Measurements from ENCODE around the gene ACER2. TPM values are rescaled to one million over a fixed set of nuclear protein-coding genes. Genes with fewer than 3 reads are reported as not detected.

Gene ACER2
- total and polyA plus RNA-seq, 9 donors, result 0.83 to 1.4 (median 1.1) TPM

DNA sequence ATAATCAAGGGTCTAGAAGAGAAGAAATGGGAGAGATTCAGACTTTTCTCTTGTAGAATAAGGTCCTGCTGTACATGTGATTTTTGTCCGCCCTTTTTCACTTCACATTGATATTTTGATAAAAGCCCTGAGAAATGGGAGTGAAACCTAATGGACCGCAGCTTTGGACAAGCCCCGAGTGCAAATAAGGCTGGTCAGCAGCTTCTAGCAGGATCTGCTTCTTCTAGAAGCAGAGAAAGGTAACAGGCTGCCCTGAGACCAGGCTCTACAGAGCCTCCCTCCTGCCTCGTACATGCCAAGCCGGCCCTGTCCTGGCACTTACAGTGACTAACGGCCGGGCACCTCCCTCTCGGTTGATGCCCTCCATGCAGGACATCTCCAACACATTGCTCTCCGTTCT is 33.4 kb downstream of the ACER2 start:
- no peaks in the 10 kb centered on the region for H3K36me3 ChIP-seq (ENCODE audit: control insufficient read depth, insufficient read depth, low read length)
- no peak overlapping the region for H3K4me3 ChIP-seq (ENCODE audit: low read length)
- no peaks in the 10 kb centered on the region for H3K9me3 ChIP-seq (replicated peaks; ENCODE audit: control insufficient read depth, low read depth, low read length)
- H3K4me1 ChIP-seq (ENCODE audit: control insufficient read depth, insufficient read depth, low read length), result peaks cover 2% of the 10 kb centered on the region
- no peak for DNase-seq
- no peak overlapping the region for H3K27ac ChIP-seq (ENCODE audit: low read length)
- 86% methylated on average over 6 of the region's 9 CpGs for WGBS (ENCODE audit: insufficient coverage)
- no peaks in the 10 kb centered on the region for H3K27me3 ChIP-seq (ENCODE audit: control insufficient read depth, insufficient read depth, low read length)

DNA sequence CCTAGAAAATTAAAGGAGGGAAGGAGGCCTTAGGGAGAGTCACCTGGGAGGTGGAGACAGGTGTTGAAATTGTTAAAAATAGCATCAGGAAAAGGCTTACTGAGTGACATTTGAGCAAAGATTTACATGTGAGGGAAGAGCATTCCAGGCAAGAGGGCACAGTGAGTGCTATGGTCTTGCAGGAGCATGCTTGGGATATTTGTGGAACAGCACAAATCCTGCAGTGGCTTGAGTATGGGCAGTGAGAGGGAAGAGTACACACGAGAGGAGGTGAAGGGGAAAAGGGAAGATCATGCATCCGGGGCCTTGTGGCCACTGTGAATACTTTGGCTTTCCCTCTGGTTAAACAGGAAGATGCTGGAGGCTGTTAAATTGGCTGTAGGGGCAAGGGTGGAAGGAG is 36.6 kb downstream of the ACER2 start:
- 66% methylated on average over 2 of the region's 2 CpGs for WGBS (ENCODE audit: insufficient coverage)
- H3K36me3 ChIP-seq (ENCODE audit: control insufficient read depth, insufficient read depth, low read length), result no peaks in the 10 kb centered on the region

DNA sequence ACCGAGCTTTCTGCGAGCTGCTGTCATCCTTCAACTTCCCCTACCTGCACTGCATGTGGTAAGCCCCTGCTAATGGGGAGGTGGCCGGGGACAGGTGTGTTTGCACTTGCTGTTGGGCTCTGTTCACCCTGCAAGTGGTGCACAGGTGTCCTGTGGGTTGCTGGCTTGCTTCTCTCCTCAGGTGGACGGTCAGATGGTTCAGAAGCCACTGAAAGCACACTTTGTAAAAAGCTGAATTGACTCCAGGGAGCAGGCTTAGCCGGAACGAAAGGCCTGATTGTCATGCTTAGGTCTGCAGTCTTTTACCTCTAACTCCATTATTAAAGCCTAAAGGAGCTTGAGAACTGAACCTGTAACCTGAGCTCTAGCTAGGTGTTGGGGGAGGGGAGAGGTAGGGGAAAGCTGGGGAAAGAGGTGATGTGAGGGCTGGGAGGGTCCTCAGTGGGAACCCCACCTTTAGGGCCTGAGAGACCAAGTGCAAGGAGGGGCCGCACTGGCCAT is 37.6 kb downstream of the ACER2 start:
- no peak overlapping the region for H3K4me3 ChIP-seq (ENCODE audit: low read length)
- no peak for DNase-seq
- no peaks in the 10 kb centered on the region for H3K9me3 ChIP-seq (replicated peaks; ENCODE audit: control insufficient read depth, low read depth, low read length)
- H3K36me3 ChIP-seq (ENCODE audit: control insufficient read depth, insufficient read depth, low read length), result no peaks in the 10 kb centered on the region
- WGBS (ENCODE audit: insufficient coverage), result no CpG with 5 or more reads among the region's 7 CpGs
- H3K27me3 ChIP-seq (ENCODE audit: control insufficient read depth, insufficient read depth, low read length), result no peaks in the 10 kb centered on the region
- no peak overlapping the region for H3K27ac ChIP-seq (ENCODE audit: low read length)
- peaks cover 2% of the 10 kb centered on the region for H3K4me1 ChIP-seq (ENCODE audit: control insufficient read depth, insufficient read depth, low read length)

More for the DNA sequence above, 36.6 kb downstream of the ACER2 start:
- Histone ChIP-seq H3K4me1 (ENCODE audit: control insufficient read depth, insufficient read depth, low read length) (peaks cover 2% of the 10 kb centered on the region), H3K27ac (ENCODE audit: low read length) (no peak overlapping the region), H3K4me3 (ENCODE audit: low read length) (no peak overlapping the region), H3K27me3 (ENCODE audit: control insufficient read depth, insufficient read depth, low read length) (no peaks in the 10 kb centered on the region), H3K9me3 (replicated peaks; ENCODE audit: control insufficient read depth, low read depth, low read length) (no peaks in the 10 kb centered on the region)
- no peak for DNase-seq

DNA sequence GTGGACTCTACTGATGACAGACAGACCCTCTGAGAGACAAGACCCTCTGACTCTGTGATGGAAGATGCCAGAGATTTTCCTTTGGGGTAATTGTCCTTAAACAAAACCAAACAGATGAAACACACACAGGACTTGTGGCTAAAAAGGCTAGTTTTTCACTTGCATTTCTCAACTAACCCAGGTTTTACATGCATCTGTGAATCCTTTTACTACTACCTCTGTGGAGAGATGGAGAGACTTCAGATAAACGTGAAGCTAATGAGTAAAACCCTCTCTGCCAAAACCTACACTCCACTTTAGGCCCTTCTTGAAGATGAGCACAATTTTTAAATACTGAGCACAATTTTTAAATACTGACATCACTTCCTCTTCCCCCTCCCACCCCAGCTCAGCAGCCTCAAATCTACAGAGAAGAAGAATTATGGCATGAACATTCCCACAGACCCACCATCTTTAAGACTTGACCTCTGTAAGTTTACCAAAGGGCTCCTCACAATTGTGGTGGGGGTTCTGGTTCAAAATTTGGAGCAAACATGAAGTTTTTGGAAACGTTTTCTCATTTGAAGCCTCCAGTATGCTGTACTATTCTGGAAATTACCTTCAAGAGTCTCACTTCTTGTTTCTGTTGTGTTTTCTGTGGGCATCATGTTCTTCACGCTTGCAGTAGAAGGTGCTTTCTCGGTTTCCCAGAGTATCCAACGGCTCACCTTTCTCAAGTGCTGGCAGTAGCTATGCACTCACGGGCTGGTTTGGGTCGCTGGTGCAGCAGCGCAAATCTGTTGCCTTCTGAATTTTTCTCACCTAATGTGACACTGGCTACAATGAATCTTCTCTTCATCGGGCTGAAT is 42.7 kb downstream of the ACER2 start:
- Histone ChIP-seq H3K36me3 (ENCODE audit: control insufficient read depth, insufficient read depth, low read length) (no peaks in the 10 kb centered on the region), H3K27me3 (ENCODE audit: control insufficient read depth, insufficient read depth, low read length) (no peaks in the 10 kb centered on the region), H3K4me3 (ENCODE audit: low read length) (no peak overlapping the region), H3K9me3 (replicated peaks; ENCODE audit: control insufficient read depth, low read depth, low read length) (no peaks in the 10 kb centered on the region), H3K27ac (ENCODE audit: low read length) (no peak overlapping the region), H3K4me1 (ENCODE audit: control insufficient read depth, insufficient read depth, low read length) (no peaks in the 10 kb centered on the region)
- WGBS (ENCODE audit: insufficient coverage), result 94% methylated on average over 4 of the region's 9 CpGs
- no peak for DNase-seq

DNA sequence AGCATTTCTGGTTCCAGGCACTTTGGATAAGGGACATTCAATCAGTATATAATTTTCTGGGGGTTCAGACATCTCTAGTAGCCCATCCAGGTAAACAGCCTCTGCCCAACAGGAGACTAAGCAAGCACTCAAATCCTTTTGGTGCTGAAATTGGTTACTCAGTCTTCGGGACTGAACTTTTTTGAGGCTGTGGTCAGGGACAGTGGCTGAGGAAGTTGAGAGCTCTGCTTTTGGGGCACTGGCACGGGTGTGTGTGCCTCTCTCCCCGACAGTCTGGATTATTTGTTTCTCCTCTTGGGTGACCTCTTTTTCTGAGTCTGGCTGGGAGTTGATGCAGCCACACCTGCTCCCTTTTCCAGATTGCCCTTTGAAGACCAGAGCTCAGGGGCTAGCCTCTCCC is 47.6 kb downstream of the ACER2 start:
- Histone ChIP-seq H3K27ac (ENCODE audit: low read length) (no peak overlapping the region), H3K36me3 (ENCODE audit: control insufficient read depth, insufficient read depth, low read length) (no peaks in the 10 kb centered on the region), H3K9me3 (replicated peaks; ENCODE audit: control insufficient read depth, low read depth, low read length) (no peaks in the 10 kb centered on the region), H3K4me3 (ENCODE audit: low read length) (no peak overlapping the region), H3K27me3 (ENCODE audit: control insufficient read depth, insufficient read depth, low read length) (no peaks in the 10 kb centered on the region), H3K4me1 (ENCODE audit: control insufficient read depth, insufficient read depth, low read length) (peaks cover 3% of the 10 kb centered on the region)
- DNase-seq, result no peak
- WGBS (ENCODE audit: insufficient coverage), result 34% methylated on average over 3 of the region's 3 CpGs

DNA sequence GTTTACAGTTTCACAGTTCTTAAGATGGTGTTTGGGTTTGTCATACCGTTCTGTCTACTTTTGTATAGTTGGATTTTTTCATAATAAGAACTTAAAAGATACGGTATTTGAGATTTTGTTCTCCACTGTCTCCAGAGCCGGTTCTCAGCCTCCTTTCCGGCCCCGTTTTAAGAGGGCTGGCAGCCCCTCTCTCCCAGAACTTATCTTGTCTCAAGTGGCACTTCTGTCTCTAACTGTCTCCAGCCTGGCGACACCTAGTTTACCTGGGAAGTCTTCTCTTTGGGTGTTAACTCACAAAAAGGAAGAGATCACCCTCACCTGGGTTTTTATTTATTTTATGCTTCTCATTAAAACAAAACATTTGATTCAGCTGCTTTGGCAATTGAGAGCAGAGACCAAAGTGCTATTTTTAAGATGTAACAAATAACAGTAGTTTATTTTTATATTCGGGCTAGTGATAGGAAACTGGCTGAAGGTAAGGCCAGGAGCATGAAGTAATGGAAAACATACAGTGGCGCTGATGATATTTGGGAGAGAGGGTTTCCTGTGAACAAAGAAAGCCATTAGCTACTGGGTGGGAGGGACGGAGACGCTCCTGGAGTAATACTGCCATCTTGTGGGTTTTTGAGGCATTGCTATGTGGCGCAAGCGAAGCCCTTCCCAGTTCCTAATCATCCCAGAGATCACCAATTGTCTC is 48.3 kb downstream of the ACER2 start:
- no peak overlapping the region for H3K27ac ChIP-seq (ENCODE audit: low read length)
- H3K4me3 ChIP-seq (ENCODE audit: low read length), result no peak overlapping the region
- H3K27me3 ChIP-seq (ENCODE audit: control insufficient read depth, insufficient read depth, low read length), result no peaks in the 10 kb centered on the region
- no peaks in the 10 kb centered on the region for H3K9me3 ChIP-seq (replicated peaks; ENCODE audit: control insufficient read depth, low read depth, low read length)
- H3K36me3 ChIP-seq (ENCODE audit: control insufficient read depth, insufficient read depth, low read length), result no peaks in the 10 kb centered on the region
- WGBS (ENCODE audit: insufficient coverage), result 17% methylated on average over 4 of the region's 12 CpGs
- peaks cover 3% of the 10 kb centered on the region for H3K4me1 ChIP-seq (ENCODE audit: control insufficient read depth, insufficient read depth, low read length)
- peak; percentile 94 for DNase-seq

DNA sequence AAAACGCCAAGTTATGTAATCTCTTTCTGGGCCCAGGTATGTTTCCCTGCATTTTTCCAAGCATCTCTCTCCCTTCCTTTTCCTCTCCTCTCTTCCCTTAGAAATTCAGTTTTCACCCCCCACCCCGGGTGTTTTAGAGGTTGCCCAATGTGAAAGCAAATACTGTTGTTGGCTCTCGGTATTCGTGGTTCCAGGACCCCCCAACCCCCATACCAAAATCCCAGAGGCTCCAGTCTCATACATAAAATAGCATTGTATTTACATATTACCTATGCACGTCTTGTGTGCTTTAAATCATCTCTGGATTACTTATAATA is 48.8 kb downstream of the ACER2 start:
- H3K27me3 ChIP-seq (ENCODE audit: control insufficient read depth, insufficient read depth, low read length), result no peaks in the 10 kb centered on the region
- DNase-seq, result no peak
- H3K4me3 ChIP-seq (ENCODE audit: low read length), result no peak overlapping the region
- H3K36me3 ChIP-seq (ENCODE audit: control insufficient read depth, insufficient read depth, low read length), result no peaks in the 10 kb centered on the region
- no CpG with 5 or more reads among the region's 5 CpGs for WGBS (ENCODE audit: insufficient coverage)
- peaks cover 3% of the 10 kb centered on the region for H3K4me1 ChIP-seq (ENCODE audit: control insufficient read depth, insufficient read depth, low read length)
- no peak overlapping the region for H3K27ac ChIP-seq (ENCODE audit: low read length)
- no peaks in the 10 kb centered on the region for H3K9me3 ChIP-seq (replicated peaks; ENCODE audit: control insufficient read depth, low read depth, low read length)

DNA sequence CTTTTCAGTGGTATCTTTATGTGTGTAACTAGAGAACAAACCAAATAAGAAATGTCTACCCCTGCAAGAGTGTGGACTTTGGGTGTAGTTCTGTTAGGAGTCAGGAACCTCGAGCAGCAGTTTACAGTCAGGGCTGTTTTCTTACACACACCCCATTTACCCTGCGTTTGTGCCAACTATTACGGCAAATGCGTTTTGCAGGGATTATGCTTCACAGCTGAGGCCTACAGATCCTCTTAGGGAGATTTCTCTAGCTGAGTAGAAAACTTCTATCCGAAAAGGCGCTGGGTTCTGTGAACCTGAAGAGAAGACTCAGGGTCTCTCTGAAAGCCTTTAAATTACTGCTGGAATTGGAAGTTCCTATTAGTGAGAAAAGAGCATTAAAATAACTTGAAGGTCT is 51.4 kb downstream of the ACER2 start:
- peak; percentile 74 for DNase-seq
- no peak overlapping the region for H3K27ac ChIP-seq (ENCODE audit: low read length)
- peaks cover 3% of the 10 kb centered on the region for H3K27me3 ChIP-seq (ENCODE audit: control insufficient read depth, insufficient read depth, low read length)
- H3K36me3 ChIP-seq (ENCODE audit: control insufficient read depth, insufficient read depth, low read length), result no peaks in the 10 kb centered on the region
- no peak overlapping the region for H3K4me3 ChIP-seq (ENCODE audit: low read length)
- H3K4me1 ChIP-seq (ENCODE audit: control insufficient read depth, insufficient read depth, low read length), result peaks cover 11% of the 10 kb centered on the region
- no peaks in the 10 kb centered on the region for H3K9me3 ChIP-seq (replicated peaks; ENCODE audit: control insufficient read depth, low read depth, low read length)
- no CpG with 5 or more reads among the region's 6 CpGs for WGBS (ENCODE audit: insufficient coverage)

DNA sequence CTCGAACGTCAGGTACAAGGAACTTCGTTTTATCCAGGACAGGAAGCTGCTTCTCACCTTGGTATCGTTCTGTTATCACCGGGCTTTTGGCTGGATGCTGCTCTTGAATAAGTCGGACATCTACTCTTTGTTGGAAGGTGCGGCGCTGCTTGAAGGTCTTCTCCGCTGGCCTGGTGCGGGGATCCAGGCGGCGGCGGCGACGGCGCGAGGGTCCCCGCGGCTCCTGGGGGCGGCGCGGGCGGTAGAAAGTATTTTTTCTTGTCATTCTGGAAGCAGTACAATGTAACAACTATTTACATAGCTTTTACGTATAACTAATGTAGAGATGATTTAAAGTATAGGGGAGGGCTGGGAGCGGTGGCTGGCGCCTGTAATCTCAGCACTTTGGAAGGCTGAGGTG is 52.3 kb downstream of the ACER2 start:
- Histone ChIP-seq H3K27me3 (ENCODE audit: control insufficient read depth, insufficient read depth, low read length) (peaks cover 3% of the 10 kb centered on the region), H3K4me3 (ENCODE audit: low read length) (no peak overlapping the region), H3K9me3 (replicated peaks; ENCODE audit: control insufficient read depth, low read depth, low read length) (no peaks in the 10 kb centered on the region), H3K36me3 (ENCODE audit: control insufficient read depth, insufficient read depth, low read length) (no peaks in the 10 kb centered on the region), H3K4me1 (ENCODE audit: control insufficient read depth, insufficient read depth, low read length) (peaks cover 11% of the 10 kb centered on the region), H3K27ac (ENCODE audit: low read length) (no peak overlapping the region)
- WGBS (ENCODE audit: insufficient coverage), result 95% methylated on average over 8 of the region's 26 CpGs
- DNase-seq, result no peak

DNA sequence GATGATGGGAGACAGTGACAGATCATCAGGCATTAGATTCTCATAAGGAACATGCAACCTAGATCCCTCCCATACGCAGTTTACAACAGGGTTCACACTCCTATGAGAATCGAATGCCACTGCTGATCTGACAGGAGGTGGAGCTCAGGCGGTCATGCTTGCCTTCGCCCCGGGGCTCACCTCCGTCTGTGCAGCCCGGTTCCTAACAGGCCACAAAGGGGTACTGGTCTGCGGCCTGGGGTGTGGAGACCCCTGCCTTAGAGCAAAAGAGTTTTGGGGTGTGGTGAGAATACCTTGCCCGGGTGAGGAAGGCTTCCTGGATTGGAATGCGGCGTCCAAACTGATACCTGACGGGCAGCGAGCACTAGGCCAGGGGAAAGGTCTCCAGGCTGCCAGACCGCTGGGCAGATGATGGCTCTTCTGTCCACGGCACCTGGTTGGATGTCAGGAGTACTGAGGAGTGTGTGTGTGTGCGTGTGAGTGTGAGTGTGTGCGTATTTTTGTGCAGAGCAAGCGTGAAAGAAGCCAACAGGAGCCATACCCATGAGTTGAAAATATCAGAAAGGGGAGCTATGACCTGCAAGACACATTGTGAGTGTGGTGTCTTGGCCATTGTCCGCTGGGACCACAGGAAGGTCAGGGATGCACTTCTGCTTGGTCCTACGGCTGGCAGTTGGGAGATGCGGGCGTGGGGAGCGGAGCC is 55.4 kb downstream of the ACER2 start:
- H3K4me3 ChIP-seq (ENCODE audit: low read length), result no peak overlapping the region
- DNase-seq, result no peak

More for the DNA sequence above, 55.4 kb downstream of the ACER2 start:
- Histone ChIP-seq H3K27ac (ENCODE audit: low read length) (no peak overlapping the region), H3K9me3 (replicated peaks; ENCODE audit: control insufficient read depth, low read depth, low read length) (no peaks in the 10 kb centered on the region), H3K27me3 (ENCODE audit: control insufficient read depth, insufficient read depth, low read length) (peaks cover 3% of the 10 kb centered on the region), H3K4me1 (ENCODE audit: control insufficient read depth, insufficient read depth, low read length) (peaks cover 8% of the 10 kb centered on the region), H3K36me3 (ENCODE audit: control insufficient read depth, insufficient read depth, low read length) (no peaks in the 10 kb centered on the region)
- WGBS (ENCODE audit: insufficient coverage), result 89% methylated on average over 16 of the region's 23 CpGs

Measured in muscle of leg (tissue), 11 donors.